ENCODE results near the gene NTM. TPM values are rescaled to one million over a fixed set of nuclear protein-coding genes. Genes with fewer than 3 reads are reported as not detected.

Gene NTM
- total RNA-seq, 1 experiment from 2014 or later = 16.4 TPM

GRCh38 chr11:131393691-131394090 lies 23.3 kb downstream of the NTM start:
- POLR2A ChIA-PET = interaction anchor here (0.6 kb wide), 1 partner anchor 43 kb away, joined by 3 read pairs; no protein-coding TSS in a partner anchor
- TF ChIP-seq TP53 (CRISPR knock-in tag; IDR thresholded peaks at IDR 0.05) = no peak
- TF ChIP-seq PRDM15 (CRISPR knock-in tag; IDR thresholded peaks at IDR 0.05) = no peak
- TF ChIP-seq RELA (CRISPR knock-in tag; IDR thresholded peaks at IDR 0.05; ENCODE audit: borderline replicate concordance) = no peak
- TF ChIP-seq ARID4B (CRISPR knock-in tag; IDR thresholded peaks at IDR 0.05; ENCODE audit: borderline replicate concordance) = no peak
- no peak for TF ChIP-seq SOX15 (CRISPR knock-in tag; IDR thresholded peaks at IDR 0.05)
- TF ChIP-seq GRHL2 (CRISPR knock-in tag; IDR thresholded peaks at IDR 0.05; ENCODE audit: insufficient replicate concordance, severe bottlenecking) = no peak
- no peak for TF ChIP-seq USF2 (CRISPR knock-in tag; IDR thresholded peaks at IDR 0.05)
- TF ChIP-seq GTF2I (CRISPR knock-in tag; conservative IDR thresholded peaks at IDR 0.05) = no peak
- TF ChIP-seq MXD4 (CRISPR knock-in tag; IDR thresholded peaks at IDR 0.05; ENCODE audit: borderline replicate concordance) = no peak
- TF ChIP-seq ZNF281 (CRISPR knock-in tag; IDR thresholded peaks at IDR 0.05) = no peak
- TF ChIP-seq CDX4 (CRISPR knock-in tag; IDR thresholded peaks at IDR 0.05; ENCODE audit: borderline replicate concordance) = no peak
- no peak for TF ChIP-seq GABPB1 (CRISPR knock-in tag; IDR thresholded peaks at IDR 0.05)
- TF ChIP-seq ZNF423 (CRISPR knock-in tag; IDR thresholded peaks at IDR 0.05) = no peak
- no peak for TF ChIP-seq KAT7 (CRISPR knock-in tag; IDR thresholded peaks at IDR 0.05; ENCODE audit: borderline replicate concordance)
- no peak for TF ChIP-seq JUN (CRISPR knock-in tag; IDR thresholded peaks at IDR 0.05)
- TF ChIP-seq RORB (CRISPR knock-in tag; IDR thresholded peaks at IDR 0.05) = no peak
- TF ChIP-seq EMX1 (CRISPR knock-in tag; IDR thresholded peaks at IDR 0.05) = no peak
- TF ChIP-seq ZBTB21 (CRISPR knock-in tag; IDR thresholded peaks at IDR 0.05; ENCODE audit: borderline replicate concordance) = no peak
- no peak for TF ChIP-seq ATF2 (CRISPR knock-in tag; IDR thresholded peaks at IDR 0.05; ENCODE audit: borderline replicate concordance, low read depth)
- no peak for TF ChIP-seq ATF1 (CRISPR knock-in tag; IDR thresholded peaks at IDR 0.05)
- ATAC-seq = no peak
- CTCF ChIA-PET = no interaction called here
- H3K27ac Mint-ChIP-seq = no peak overlapping the region
- H3K27me3 Mint-ChIP-seq (ENCODE audit: low read depth) = peaks cover 3% of the 10 kb centered on the region; the same call in 1 of the 2 replicates
- H3K36me3 Mint-ChIP-seq = peaks cover 4% of the 10 kb centered on the region; the same call in 1 of the 2 replicates
- no peak overlapping the region for H3K4me3 Mint-ChIP-seq
- DNase-seq (ENCODE audit: low spot score) = no peak
- H3K9me3 Mint-ChIP-seq = peaks cover 9% of the 10 kb centered on the region; the same call in 1 of the 2 replicates
- peaks cover 28% of the 10 kb centered on the region for H3K4me1 Mint-ChIP-seq
